Measurements from ENCODE around the gene BRSK1. TPM values are rescaled to one million over a fixed set of nuclear protein-coding genes. Genes with fewer than 3 reads are reported as not detected.

Gene BRSK1
- polyA plus RNA-seq, 3 donors: not detected

DNA sequence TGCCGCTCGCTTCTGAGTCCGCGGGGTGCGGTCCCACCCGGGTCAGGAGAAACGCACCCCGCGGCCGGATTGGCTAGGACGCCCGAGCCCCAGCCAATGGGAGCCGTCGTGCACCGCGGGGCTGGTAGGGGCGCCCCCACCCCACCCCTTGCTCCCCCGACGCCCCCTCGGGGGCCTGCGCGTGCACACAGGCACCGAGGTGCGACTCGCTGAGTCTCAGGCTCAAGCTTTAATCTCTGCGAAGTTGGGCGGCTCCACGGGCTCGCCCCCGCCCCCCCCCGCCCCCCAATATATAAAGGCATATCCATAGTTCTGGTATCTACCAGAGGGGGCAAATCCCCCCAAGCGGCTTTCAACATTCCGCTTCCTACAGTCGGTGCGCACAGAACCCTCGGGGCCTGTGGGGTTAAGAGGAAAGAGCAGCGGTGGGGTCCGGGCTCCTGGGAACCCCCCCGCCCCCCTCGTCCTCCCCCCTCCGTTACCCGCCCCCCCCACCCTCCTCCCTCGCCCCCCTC, 71.0 kb downstream of the BRSK1 start, which contains the start of gene COX6B2:
Gene COX6B2, minus strand, starts transcription at position 22 of the 515 bp plus-strand sequence. CDS start 198 bp downstream, outside the sequence.
- peak within 1 kb of the TSS in 4 of 7 donors; percentile 41 to 80 (median 64) for H3K27ac Mint-ChIP-seq
- no peak for DNase-seq
- Histone ChIP-seq H4K20me1 (ENCODE audit: insufficient read depth, low read length) (no peaks in the 10 kb centered on the region), H3K4me2 (replicated peaks; ENCODE audit: extremely low read depth, low read length, poor library complexity, severe bottlenecking) (peak within 1 kb of the TSS; percentile 88), H3K79me2 (ENCODE audit: insufficient read depth, low read length) (no peaks in the 10 kb centered on the region), H3K9ac (ENCODE audit: insufficient read depth, low read length, poor library complexity, severe bottlenecking) (peak within 1 kb of the TSS; percentile 19), H3K36me3 (replicated peaks in 1 of 2; ENCODE audit: control insufficient read depth in 1 of 2, insufficient read depth in 2 of 2, low read length in 2 of 2) (no peaks in the 10 kb centered on the region), H3K4me3 (replicated peaks in 1 of 3; ENCODE audit: low read depth in 2 of 3, low read length in 3 of 3) (peak within 1 kb of the TSS; percentile 36 to 71 (median 45)), H3K27me3 (ENCODE audit: control insufficient read depth in 2 of 2, insufficient read depth in 2 of 2, low read length in 2 of 2) (peaks cover 13 to 62% of the 10 kb centered on the region in 2 donors), H3K4me1 (ENCODE audit: control insufficient read depth in 1 of 2, insufficient read depth in 2 of 2, low read length in 2 of 2) (peaks cover 22 to 28% of the 10 kb centered on the region in 2 donors), H3K27ac (ENCODE audit: low read depth in 1 of 2, low read length in 2 of 2) (no peak within 1 kb of the TSS), H3K9me3 (replicated peaks in 1 of 2; ENCODE audit: control insufficient read depth in 1 of 2, insufficient read depth in 1 of 2, low read length in 2 of 2) (peaks cover 0 to 9% of the 10 kb centered on the region in 2 donors), H2AFZ (ENCODE audit: insufficient read depth, low read depth, low read length, poor library complexity, severe bottlenecking) (peak within 1 kb of the TSS; percentile 73)
- H3K9me3 Mint-ChIP-seq: peaks cover 0 to 11% (median 8%) of the 10 kb centered on the region in 7 donors
- TF ChIP-seq, protein P1, sequence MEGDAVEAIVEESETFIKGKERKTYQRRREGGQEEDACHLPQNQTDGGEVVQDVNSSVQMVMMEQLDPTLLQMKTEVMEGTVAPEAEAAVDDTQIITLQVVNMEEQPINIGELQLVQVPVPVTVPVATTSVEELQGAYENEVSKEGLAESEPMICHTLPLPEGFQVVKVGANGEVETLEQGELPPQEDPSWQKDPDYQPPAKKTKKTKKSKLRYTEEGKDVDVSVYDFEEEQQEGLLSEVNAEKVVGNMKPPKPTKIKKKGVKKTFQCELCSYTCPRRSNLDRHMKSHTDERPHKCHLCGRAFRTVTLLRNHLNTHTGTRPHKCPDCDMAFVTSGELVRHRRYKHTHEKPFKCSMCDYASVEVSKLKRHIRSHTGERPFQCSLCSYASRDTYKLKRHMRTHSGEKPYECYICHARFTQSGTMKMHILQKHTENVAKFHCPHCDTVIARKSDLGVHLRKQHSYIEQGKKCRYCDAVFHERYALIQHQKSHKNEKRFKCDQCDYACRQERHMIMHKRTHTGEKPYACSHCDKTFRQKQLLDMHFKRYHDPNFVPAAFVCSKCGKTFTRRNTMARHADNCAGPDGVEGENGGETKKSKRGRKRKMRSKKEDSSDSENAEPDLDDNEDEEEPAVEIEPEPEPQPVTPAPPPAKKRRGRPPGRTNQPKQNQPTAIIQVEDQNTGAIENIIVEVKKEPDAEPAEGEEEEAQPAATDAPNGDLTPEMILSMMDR (IDR thresholded peaks at IDR 0.05): no peak
- peak within 1 kb of the TSS; percentile 84 to 90 for H3K4me3 Mint-ChIP-seq
- 4% methylated on average over 16 of the region's 43 CpGs for WGBS (ENCODE audit: insufficient coverage)
- peaks cover 5 to 8% of the 10 kb centered on the region in 2 donors for H3K36me3 Mint-ChIP-seq
- intact Hi-C loops (cut with micrococcal nuclease): loop anchor here in 1 of 2 donors (5.0 kb wide), 1 partner anchor 42 kb away; no protein-coding TSS in a partner anchor
- H3K27me3 Mint-ChIP-seq (ENCODE audit: low read depth in 3 of 3): peaks cover 57 to 73% (median 59%) of the 10 kb centered on the region in 3 donors
- peaks cover 33% of the 10 kb centered on the region for H3K4me1 Mint-ChIP-seq

DNA sequence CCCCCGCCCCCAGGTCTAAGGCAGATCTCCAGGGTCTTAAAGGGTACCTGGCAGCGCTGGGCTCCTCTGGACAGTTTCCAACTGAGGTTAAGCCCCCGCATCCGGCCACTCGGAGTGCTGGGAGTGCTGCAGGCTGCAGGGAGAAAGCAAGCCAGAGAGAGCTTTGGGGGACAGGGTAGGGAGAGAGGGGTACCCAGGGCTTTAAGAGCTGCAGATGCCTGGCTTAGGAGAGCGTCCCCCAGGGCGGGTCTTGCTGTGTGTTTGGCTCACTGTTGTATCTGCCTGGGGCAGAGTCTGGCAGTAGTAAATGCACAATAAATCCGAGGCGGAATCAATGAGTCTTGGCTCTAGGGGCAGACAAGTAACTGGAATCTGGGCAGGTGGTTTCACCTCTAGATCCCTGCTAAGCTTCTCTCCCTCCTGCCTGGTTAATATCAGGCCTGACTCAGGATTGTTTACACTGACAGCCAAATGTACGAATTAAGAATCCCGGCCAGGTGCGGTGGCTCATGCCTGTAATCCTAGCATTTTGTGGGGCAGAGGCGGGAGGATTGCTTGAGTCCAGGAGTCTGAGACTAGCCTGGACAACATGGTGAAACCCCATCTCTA, 71.5 kb downstream of the BRSK1 start:
- Histone ChIP-seq H3K36me3 (replicated peaks in 1 of 2; ENCODE audit: control insufficient read depth in 1 of 2, insufficient read depth in 2 of 2, low read length in 2 of 2) (no peaks in the 10 kb centered on the region), H3K27me3 (ENCODE audit: control insufficient read depth in 2 of 2, insufficient read depth in 2 of 2, low read length in 2 of 2) (peaks cover 13 to 62% of the 10 kb centered on the region in 2 donors), H3K9ac (ENCODE audit: insufficient read depth, low read length, poor library complexity, severe bottlenecking) (no peak overlapping the region), H3K79me2 (ENCODE audit: insufficient read depth, low read length) (no peaks in the 10 kb centered on the region), H3K4me2 (replicated peaks; ENCODE audit: extremely low read depth, low read length, poor library complexity, severe bottlenecking) (no peak overlapping the region), H3K9me3 (replicated peaks in 1 of 2; ENCODE audit: control insufficient read depth in 1 of 2, insufficient read depth in 1 of 2, low read length in 2 of 2) (peaks cover 0 to 9% of the 10 kb centered on the region in 2 donors), H3K4me1 (ENCODE audit: control insufficient read depth in 1 of 2, insufficient read depth in 2 of 2, low read length in 2 of 2) (peaks cover 22 to 28% of the 10 kb centered on the region in 2 donors), H4K20me1 (ENCODE audit: insufficient read depth, low read length) (no peaks in the 10 kb centered on the region), H3K27ac (ENCODE audit: low read depth in 1 of 2, low read length in 2 of 2) (no peak overlapping the region), H3K4me3 (replicated peaks in 1 of 3; ENCODE audit: low read depth in 2 of 3, low read length in 3 of 3) (no peak overlapping the region), H2AFZ (ENCODE audit: insufficient read depth, low read depth, low read length, poor library complexity, severe bottlenecking) (no peak overlapping the region)
- WGBS (ENCODE audit: insufficient coverage): 53% methylated on average over 12 of the region's 13 CpGs
- Mint-ChIP-seq H3K9me3 (peaks cover 0 to 11% (median 8%) of the 10 kb centered on the region in 7 donors), H3K4me3 (peak overlapping the region in 1 of 2 donors; percentile 68), H3K27ac (no peak overlapping the region), H3K36me3 (peaks cover 5 to 8% of the 10 kb centered on the region in 2 donors), H3K27me3 (ENCODE audit: low read depth in 3 of 3) (peaks cover 57 to 75% (median 57%) of the 10 kb centered on the region in 3 donors), H3K4me1 (peaks cover 33% of the 10 kb centered on the region)
- DNase-seq: no peak
- TF ChIP-seq, protein P1 (IDR thresholded peaks at IDR 0.05): no peak
- intact Hi-C loops (cut with micrococcal nuclease): no loop called here
